Endothelial cell (in vitro differentiated cells): Measurements from ENCODE around the gene LEP. TPM values are rescaled to one million over a fixed set of nuclear protein-coding genes. Genes with fewer than 3 reads are reported as not detected.

Source experiments
- DNase-seq: peaks from one replicate; pipeline ENCODE4 v3.0.0; 2021; ENCODE audit warnings: low spot score
- H3K27ac Mint-ChIP-seq: one replicate; pipeline ENCODE4 v1.8.0; 2021; ENCODE audit warnings: mixed read lengths, inconsistent platforms; ENCODE audit not compliant: unreplicated experiment
- H3K27me3 Mint-ChIP-seq: one replicate; pipeline ENCODE4 v1.8.0; 2021; ENCODE audit warnings: mild to moderate bottlenecking, moderate library complexity, mixed read lengths, inconsistent platforms; ENCODE audit not compliant: unreplicated experiment
- H3K36me3 Mint-ChIP-seq: one replicate; pipeline ENCODE4 v1.8.0; 2021; ENCODE audit warnings: mild to moderate bottlenecking, low read depth, mixed read lengths, inconsistent platforms; ENCODE audit not compliant: unreplicated experiment
- H3K4me1 Mint-ChIP-seq: one replicate; pipeline ENCODE4 v1.8.0; 2021; ENCODE audit warnings: mild to moderate bottlenecking, mixed read lengths, inconsistent platforms; ENCODE audit not compliant: unreplicated experiment
- H3K4me3 Mint-ChIP-seq: one replicate; pipeline ENCODE4 v1.8.0; 2021; ENCODE audit warnings: mild to moderate bottlenecking, mixed read lengths, inconsistent platforms; ENCODE audit not compliant: unreplicated experiment
- H3K9me3 Mint-ChIP-seq: one replicate; pipeline ENCODE4 v1.8.0; 2021; ENCODE audit warnings: mixed read lengths, inconsistent platforms; ENCODE audit not compliant: unreplicated experiment
- total RNA-seq: library from RNA; stranded (reverse); fragmentation: NEBNext Ultra II Directional; extraction: Animal tissue kit (Norgen Biotek cat#: 25700); gene quantifications from one replicate; pipeline ENCODE4 v1.2.1, GENCODE V29; 2021; ENCODE audit not compliant: unreplicated experiment
- TF ChIP-seq, protein P1 (sequence below): fragments of 200-600 bp; sonication (generic); IDR thresholded peaks from one replicate; pipeline ENCODE4 v1.5.0; 2021; ENCODE audit warnings: antibody characterized with exemption; ENCODE audit not compliant: unreplicated experiment

Gene LEP
- total RNA-seq, 1 donor from 2014 or later, result not detected

DNA sequence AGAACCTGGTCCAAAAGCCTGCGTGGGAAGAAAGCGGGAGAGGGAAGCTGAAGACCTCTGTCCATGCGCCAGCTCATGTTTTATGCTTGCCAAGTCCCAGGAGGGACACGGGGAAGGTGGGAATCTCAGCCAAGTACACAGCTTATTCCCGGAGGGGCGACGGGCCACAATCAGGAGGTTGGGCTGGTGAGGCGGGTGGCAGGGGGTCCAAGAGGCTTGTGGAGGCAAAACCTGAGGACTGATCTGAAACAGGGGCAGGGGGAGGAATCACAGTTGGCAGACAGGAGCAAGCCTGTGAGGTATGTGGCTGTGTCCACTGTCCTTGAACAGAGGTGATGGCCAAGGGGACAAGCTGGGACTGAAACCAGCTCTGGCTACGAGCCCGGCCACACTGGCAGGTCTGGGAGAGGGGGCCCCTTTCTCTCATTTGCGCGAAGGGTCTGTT, 38.0 kb upstream of the LEP start:
- DNase-seq, result no peak
- TF ChIP-seq, protein P1, sequence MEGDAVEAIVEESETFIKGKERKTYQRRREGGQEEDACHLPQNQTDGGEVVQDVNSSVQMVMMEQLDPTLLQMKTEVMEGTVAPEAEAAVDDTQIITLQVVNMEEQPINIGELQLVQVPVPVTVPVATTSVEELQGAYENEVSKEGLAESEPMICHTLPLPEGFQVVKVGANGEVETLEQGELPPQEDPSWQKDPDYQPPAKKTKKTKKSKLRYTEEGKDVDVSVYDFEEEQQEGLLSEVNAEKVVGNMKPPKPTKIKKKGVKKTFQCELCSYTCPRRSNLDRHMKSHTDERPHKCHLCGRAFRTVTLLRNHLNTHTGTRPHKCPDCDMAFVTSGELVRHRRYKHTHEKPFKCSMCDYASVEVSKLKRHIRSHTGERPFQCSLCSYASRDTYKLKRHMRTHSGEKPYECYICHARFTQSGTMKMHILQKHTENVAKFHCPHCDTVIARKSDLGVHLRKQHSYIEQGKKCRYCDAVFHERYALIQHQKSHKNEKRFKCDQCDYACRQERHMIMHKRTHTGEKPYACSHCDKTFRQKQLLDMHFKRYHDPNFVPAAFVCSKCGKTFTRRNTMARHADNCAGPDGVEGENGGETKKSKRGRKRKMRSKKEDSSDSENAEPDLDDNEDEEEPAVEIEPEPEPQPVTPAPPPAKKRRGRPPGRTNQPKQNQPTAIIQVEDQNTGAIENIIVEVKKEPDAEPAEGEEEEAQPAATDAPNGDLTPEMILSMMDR, result no peak
- Mint-ChIP-seq H3K4me1 (peaks cover 27% of the 10 kb centered on the region), H3K27ac (no peak overlapping the region), H3K9me3 (no peaks in the 10 kb centered on the region), H3K27me3 (peaks cover 12% of the 10 kb centered on the region), H3K4me3 (no peak overlapping the region), H3K36me3 (no peaks in the 10 kb centered on the region)

DNA sequence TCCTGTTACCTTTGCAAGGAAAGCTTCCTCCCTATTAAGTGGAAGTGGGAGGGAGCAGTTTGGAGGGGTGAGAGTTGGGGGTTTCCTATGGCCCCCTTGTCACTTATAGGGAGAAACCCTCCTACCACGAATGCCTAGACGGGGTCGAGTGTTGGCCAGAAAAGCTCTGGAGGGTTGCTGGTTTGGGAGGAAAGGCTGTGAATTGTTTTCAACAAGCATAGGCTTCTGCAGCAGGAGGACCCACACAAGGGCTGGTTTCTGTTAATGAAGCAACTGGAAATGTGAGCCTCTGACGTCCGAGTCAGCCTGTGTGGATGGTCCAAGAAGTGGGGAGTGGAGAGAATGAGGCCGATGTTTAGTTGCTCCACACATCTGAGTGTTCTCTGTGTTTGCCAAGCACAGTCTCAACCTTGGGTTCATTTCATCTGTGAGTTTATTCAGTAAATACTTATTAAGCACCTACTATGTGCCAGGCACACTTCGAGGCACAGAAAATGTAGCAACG, 37.3 kb upstream of the LEP start:
- H3K27me3 Mint-ChIP-seq, result peaks cover 12% of the 10 kb centered on the region
- TF ChIP-seq, protein P1, result no peak
- H3K4me3 Mint-ChIP-seq, result no peak overlapping the region
- H3K27ac Mint-ChIP-seq, result no peak overlapping the region
- no peak for DNase-seq
- H3K4me1 Mint-ChIP-seq, result peaks cover 27% of the 10 kb centered on the region
- no peaks in the 10 kb centered on the region for H3K9me3 Mint-ChIP-seq
- no peaks in the 10 kb centered on the region for H3K36me3 Mint-ChIP-seq

DNA sequence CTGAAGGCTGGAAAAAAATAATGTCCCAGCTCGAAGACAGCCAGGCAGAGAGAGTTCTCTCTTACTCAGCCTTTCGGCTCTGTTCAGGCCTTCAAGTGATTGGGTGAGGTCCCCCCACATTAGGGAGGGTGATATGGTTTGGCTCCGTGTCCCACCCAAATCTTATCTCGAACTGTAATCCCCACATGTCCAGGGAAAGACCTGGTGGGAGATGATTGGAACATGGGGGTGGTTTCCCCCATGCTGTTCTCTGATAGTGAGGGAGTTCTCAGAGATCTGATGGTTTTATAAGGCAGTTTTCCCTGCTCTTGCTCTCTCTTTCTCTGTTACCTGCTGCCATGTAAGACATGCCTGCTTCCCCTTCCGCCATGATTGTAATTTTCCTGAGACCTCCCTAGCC, 36.6 kb upstream of the LEP start:
- Mint-ChIP-seq H3K36me3 (no peaks in the 10 kb centered on the region), H3K27ac (no peak overlapping the region), H3K4me1 (peaks cover 27% of the 10 kb centered on the region), H3K27me3 (peaks cover 12% of the 10 kb centered on the region), H3K9me3 (no peaks in the 10 kb centered on the region), H3K4me3 (peak overlapping the region; percentile 31)
- TF ChIP-seq, protein P1, result no peak
- DNase-seq, result no peak

DNA sequence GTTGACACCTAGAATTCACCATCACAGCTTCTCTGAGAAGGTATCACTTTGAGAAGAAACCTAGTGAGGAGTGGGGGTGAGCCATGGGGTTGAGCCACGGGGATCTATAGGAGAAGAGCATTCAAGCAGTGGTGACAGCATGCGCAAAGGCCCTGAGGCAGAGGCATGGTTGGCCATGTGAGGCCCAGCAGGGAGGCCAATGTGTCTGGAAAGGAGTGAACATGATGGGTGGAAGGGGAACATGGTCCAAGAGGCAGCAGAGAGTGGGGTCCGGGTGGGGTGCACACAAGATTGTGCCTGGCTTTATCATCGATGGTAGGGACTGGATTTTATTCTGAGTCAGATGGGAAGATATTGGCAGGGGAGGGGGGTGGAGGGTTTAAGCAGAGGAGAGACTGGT, 36.0 kb upstream of the LEP start:
- DNase-seq, result no peak
- TF ChIP-seq, protein P1, result no peak
- no peaks in the 10 kb centered on the region for H3K36me3 Mint-ChIP-seq
- peaks cover 12% of the 10 kb centered on the region for H3K27me3 Mint-ChIP-seq
- no peaks in the 10 kb centered on the region for H3K9me3 Mint-ChIP-seq
- H3K4me1 Mint-ChIP-seq, result peaks cover 27% of the 10 kb centered on the region
- H3K4me3 Mint-ChIP-seq, result no peak overlapping the region
- no peak overlapping the region for H3K27ac Mint-ChIP-seq

DNA sequence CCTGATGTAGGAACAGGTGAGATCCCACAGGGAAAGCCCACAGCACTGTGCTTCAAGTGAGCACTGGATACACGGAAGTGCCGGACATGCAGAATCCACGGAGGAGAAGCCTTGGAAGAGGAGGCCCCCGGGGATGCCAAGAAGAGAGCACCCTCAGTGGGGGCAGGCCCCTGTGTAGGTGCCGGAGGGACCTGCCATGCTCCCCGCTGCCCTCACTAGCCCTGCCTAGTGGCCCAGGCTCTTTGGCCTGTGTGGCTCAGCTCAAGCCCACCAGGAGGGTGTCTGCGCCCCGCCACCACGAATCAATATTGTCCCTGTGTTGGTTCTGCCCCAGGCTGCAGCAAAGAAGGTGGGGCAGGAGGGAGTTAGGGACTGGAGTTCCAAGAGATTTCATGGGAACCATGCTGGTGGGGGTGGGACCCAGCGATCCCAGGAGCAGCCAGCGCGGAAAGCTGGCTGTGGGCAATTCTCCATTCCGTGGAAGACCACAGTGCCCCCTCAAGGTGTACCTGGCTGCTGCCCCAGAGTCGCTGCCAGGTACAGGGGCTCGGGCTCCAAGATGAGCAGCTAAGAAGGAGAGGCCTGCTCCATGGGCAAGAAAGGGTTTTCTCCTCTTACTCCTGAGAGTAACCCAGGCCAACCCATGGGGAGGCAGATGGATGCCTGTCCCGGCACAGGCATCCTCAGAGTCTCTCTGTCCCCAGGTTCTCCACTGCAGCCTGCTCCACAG, 34.9 kb upstream of the LEP start:
- TF ChIP-seq, protein P1, result no peak
- peak overlapping the region; percentile 34 for H3K4me3 Mint-ChIP-seq
- H3K4me1 Mint-ChIP-seq, result peaks cover 24% of the 10 kb centered on the region
- no peak for DNase-seq
- H3K27ac Mint-ChIP-seq, result no peak overlapping the region
- H3K9me3 Mint-ChIP-seq, result no peaks in the 10 kb centered on the region
- no peaks in the 10 kb centered on the region for H3K36me3 Mint-ChIP-seq
- H3K27me3 Mint-ChIP-seq, result peaks cover 14% of the 10 kb centered on the region
